Measurements from ENCODE around the gene JARID2.

JARID2 gene

DNA sequence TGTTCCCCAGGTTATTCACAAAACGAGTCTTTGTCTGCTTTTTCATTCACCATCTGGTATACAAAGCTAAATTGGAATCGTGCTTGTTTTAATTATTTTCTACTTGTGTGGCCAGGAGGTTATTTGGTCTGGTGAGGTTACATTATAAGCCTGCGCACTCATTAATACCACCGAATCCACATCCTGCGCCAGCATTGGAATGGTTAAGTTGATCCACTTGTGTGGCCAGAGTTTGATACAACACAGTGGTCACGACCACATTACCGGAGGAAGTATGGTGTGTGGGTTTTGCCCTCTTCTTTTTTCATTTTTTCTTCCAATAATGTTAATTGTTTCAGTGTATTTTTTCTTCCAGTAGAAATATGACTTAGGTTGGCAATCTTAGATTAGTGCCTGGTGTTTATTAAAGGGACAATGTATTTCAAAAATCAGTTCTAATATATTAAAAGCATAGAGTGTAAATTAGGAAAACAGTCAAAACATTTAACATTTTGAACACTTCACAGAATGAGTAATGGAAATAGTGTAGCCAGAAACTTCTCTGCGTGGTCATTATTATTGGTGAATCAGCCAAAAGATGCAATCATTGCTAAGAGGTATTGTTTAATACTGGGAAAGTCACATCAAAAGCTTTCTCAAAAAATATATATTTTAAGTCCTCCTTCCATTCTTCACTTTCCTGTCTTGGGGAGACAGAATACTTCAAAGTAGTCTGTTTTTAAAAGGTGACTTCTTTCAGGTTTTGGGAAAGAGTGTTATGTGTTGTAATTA lies 84.5 kb downstream of the JARID2 start:
- DNase-seq (ENCODE audit: low read depth in 2 of 3, low spot score in 2 of 3), result no peak

DNA sequence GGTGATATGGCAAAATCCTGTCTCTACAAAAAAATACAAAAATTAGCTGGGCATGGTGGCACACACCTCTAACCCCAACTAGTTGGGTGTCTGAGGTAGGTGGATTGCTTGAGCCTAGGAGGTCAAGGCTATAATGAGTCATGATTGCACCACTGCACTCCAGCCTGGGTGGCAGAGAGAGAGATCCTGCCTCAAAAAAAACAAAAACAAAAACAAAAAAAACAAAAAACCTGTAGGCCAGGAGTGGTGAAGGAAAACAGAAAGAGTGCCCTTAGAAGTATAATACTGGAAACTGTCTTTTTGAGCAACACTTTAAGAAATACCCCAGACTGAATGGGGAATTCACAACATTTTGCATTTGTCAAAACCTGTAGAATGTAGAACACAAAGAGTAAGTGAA lies 85.3 kb downstream of the JARID2 start:
- no peak for DNase-seq (ENCODE audit: low read depth in 2 of 3, low spot score in 2 of 3)

DNA sequence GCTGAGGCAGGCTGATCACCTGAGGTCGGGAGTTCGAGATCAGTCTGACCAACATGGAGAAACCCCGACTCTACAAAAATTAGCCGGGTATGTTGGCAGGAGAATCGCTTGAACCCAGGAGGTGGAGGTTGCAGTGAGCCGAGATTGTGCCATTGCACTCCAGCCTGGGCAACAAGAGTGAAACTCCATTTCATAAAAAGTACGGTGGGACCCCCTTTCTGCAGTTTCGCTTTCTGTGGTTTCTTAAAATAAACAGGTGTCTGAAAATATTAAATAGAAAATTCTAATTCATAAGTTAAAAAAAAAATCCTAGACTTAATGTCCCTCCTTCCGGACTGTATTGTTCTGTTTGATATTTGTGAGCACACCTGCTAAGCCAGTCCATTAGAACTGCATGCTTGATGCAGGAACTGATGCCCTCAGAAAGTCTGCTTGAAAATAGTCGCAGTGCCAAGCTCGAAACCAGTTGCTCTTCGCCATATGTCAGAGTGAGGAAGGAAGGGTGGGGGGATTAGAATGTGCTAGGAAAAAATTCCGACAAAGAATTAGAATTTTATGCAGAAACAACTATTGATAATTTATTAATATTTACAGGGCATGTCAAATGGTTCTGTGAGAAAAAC lies 85.9 kb downstream of the JARID2 start:
- DNase-seq (ENCODE audit: low read depth in 2 of 3, low spot score in 2 of 3), result no peak

DNA sequence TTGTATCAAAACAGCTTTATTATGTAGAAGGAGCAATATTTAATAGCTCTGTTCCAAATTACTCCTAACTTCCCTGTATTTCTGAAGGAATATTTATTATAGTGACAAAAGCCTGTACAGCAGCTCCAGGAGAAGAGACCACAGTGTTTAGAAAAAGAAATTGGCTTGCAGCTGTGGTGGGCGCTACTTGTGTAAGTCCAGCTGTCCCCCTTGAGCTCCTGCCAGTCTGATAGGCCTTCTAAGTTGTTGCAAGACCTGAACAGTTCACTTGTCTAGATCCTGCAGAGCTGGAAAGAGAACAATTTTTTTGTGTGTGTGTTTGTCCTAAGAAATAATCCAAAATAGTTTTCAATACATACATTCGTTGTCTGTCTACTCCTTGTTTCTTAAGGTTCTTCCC lies 86.6 kb downstream of the JARID2 start:
- no peak for DNase-seq (ENCODE audit: low read depth in 2 of 3, low spot score in 2 of 3)

DNA sequence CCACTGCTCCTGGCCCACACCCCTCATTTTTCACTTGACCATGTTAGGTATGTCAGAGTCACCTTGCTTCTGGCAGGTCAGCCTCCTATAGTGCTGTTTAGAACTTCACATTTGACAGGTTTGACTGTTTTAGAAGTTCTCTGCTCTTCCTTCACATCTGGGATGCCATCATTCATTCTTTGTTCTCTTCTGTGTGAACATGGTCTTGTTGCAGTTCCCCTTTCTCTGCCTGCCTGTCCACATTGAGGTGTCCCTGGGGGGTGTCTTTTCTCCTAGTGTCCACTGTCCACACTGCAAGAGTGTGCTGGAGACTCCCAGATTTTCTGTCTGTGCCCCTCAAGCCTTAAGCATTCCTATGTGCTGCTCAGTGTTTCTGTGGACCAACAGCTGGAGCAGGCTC lies 89.5 kb downstream of the JARID2 start:
- DNase-seq (ENCODE audit: low read depth in 2 of 3, low spot score in 2 of 3), result no peak

DNA sequence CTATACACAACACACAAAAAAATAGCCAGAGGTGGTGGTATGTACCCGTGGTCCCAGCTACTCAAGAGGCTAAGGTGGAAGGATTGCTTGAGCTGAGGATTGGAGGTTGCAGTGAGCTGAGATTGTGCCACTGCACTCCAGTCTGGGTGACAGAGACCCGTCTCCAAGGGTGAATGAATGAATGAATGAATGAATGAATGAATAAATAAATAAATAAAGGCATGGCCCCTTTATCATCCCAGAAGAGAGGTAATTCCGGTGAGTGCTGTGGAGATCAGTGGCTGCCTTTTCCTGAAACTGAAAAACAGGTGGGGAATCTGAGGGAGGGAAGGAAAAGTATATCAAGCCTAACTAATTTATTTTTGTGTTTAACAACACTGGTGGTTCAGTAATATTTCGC lies 90.0 kb downstream of the JARID2 start:
- DNase-seq (ENCODE audit: low read depth in 2 of 3, low spot score in 2 of 3), result no peak

DNA sequence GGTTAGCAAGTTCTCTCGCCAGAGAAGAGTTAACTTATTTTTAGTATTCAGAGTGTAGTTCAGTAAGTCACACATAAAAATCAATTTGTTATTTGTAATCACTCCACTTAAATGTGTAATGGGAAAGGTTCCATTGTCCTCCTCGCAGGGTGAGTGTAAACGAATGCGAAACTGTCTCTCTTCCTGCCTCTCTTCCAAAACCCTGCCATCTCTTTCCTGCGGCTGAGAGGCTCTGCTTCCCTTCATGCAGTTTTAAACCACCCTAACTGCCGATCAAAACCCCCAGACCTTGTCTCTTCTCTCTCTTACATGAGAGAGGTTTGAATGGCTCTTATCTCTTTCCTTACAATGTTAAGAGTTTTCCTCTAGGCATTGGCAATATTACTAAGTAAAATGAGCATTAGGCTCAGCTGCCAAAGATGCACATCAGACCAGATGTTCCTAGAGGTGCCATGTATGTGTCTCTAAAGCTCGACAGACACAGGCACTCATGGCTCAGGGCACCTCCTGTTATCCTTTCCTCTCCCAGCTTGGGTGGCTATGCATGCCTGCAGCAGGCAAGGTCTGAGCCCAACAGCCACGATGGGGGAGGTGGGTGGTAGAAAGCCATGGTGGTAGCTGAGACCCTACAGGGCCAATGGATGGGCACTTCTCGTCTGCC lies 91.2 kb downstream of the JARID2 start:
- DNase-seq (ENCODE audit: low read depth in 2 of 3, low spot score in 2 of 3), result no peak

DNA sequence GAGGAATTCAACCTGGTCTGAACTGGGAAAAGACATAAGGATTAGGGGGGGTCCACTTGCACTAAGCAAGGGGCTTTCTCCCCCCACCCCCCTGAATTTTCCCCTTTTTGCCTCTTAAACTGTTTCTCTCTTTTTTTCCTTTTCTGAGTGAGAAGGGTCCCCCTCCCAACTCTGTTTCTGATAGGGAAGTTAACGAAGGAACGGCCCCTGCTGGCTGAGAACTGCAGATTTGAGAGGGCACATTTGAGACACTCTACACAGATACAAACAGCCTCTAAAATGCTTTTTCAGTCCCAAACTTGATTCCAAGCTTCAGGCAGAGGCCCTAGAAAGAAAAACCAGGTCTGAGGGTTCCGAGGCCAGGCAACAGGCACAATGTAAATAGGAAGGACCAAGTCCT lies 91.7 kb downstream of the JARID2 start:
- DNase-seq (ENCODE audit: low read depth in 2 of 3, low spot score in 2 of 3), result no peak

DNA sequence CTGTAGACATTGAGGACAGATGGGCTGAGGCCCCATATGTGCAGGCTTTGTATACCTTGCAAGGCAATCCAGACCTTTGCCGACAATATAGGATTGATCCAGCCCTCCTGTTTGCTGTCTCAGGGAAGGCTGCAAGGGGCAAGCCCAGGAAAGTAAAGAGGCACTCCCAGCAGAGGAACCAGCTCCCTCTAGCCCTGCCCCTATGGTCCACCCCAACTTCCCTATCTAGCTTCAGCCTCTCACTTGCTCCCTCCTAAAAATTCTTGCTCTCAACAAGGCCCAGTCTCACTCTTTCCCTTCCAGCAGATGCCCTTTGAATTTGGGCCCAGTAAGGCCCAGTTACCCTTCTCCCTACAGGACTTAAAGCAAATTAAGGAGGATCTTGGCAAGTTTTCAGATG lies 92.6 kb downstream of the JARID2 start:
- no peak for DNase-seq (ENCODE audit: low read depth in 2 of 3, low spot score in 2 of 3)

DNA sequence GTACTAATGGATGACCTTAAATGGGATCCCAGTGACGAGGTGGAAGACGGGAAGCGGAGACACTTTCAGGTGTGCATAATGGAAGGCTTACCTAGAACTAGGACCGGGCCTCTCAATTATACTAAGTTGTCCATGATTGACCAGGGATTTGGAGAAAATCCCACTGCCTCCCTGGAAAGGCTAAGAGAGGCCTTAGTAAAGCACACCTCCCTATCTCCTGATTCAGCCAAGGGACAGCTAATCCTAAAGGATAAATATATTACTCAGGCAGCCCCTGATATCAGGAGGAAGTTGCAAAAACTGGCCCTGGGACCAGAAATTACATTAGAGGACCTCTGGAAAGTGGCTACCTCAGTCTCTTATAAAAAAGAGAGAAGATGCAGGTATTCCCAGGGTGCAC lies 93.2 kb downstream of the JARID2 start:
- DNase-seq (ENCODE audit: low read depth in 2 of 3, low spot score in 2 of 3), result no peak

DNA sequence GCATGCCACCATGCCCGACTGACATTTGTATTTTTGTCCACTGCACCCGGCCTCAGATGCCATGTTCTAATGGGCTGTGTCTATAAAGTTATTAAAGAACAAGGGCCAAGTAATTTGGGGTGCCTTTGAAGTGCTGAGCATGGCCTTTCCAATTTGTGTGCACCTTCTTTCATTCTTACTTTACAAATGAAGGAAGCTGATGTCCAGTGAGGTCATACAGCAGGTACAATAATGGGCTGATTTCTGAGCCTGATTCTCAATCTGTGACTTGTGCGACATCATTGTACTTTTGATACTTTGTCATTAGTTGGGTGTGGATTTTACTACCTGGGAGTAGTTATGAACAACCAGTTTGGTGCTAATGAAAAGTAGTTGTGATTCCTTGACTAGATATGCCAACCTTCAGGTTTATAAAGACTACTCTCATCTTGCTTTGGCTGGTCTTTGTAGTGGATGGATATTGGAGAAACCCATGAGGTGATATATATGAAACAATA lies 94.3 kb downstream of the JARID2 start:
- no peak for DNase-seq (ENCODE audit: low read depth in 2 of 3, low spot score in 2 of 3)

DNA sequence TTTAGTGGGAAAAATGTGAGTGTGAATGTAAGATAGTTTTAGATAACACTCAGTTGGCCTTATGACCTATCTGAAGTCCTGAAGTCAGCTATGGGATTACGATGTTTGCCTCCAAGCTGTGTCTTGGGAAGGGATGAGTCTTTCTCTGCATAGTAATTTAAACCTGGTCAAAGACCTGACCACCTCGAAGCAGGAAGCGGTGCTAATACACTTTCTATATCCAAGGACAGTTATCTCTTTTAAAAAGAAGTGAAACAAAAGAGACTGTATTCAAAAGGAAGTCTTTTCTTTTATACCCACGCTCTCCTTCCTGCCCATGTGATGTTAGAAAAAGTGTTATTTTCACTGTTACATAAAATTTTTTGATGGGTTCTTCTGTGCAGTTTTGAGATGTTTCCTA lies 94.9 kb downstream of the JARID2 start:
- no peak for DNase-seq (ENCODE audit: low read depth in 2 of 3, low spot score in 2 of 3)

DNA sequence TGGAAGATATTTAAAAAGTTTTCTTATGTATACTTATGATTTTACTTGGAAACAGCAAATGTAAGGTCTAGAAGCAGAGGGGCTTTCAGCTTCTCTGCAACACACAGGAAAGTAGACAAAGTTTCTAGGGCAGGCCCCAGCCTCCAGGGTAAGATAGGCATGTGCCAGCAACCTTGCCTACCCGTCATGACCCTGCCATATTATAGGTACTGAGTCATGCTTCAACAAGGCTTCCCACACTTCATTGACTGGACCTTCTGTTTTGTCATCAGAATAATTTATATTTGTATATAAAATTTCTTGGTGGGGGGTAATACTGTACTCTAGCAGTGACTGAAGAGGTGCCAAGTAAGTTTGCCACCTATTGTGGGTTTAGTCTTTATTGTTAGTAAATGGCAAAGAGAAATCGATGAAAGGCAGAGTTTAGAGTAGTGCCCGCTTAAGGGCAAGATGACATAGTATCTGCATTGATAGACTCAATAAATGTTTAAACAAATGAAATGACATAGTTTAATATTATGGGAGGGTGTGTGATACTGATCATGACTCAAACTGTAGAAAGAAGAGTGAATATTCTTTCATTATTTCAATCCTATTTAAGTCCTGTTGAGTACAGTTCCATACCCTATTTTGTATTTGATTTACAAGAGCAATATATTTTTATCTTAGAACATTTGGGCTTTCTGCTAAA lies 95.6 kb downstream of the JARID2 start:
- no peak for DNase-seq (ENCODE audit: low read depth in 2 of 3, low spot score in 2 of 3)

DNA sequence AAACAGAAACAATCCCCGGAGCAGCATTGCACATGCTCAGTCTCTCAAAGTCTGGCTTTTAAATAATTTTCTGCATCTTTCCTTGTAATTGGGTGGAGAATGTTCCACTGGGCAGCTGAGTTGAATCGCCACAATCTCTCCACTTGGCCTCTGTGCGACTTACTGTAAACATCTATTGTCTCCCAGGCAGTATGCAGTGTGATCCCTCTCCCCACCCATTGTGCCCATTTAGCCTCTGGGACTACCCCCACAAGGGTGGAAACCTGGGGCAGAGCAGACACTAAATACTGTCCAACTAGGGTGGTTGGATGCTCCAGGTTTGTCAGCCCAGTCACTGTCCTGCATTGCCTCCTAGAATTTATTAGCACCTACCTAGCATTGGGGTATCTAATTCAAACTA lies 96.2 kb downstream of the JARID2 start:
- no peak for DNase-seq (ENCODE audit: low read depth in 2 of 3, low spot score in 2 of 3)

DNA sequence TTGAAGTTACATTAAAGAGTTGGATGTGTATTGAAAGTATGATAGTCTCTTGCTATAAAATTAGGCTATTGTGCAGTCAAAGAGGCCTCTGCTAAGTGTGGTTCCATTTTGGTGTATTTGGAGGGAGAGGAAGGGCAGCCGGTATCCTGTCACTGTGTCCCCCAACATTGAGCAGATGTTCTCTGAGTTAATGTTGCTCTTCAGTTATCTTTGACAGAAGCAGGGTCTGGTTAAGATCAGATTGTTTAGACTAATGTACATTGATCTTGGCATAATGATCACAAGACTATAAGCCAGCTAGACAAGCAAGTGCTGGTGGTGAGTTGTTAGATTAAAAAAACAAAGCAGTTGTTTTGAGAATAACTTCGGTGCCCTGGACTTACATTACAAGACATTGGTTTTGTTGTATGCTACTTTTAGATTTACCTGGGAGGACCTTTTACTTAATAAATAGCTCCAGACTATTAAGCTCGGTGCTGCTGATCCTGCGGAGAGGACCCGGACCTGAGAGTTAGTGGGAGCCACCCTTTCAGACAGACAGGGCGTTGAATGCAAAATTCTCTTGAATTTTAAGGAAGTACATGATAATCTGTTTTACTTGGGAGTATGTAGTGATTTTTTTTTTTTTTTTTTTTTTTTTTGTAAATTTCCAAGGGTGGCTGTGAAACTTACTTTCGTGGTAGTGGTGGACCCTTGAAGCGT lies 97.8 kb downstream of the JARID2 start:
- DNase-seq (ENCODE audit: low read depth in 2 of 3, low spot score in 2 of 3), result no peak

DNA sequence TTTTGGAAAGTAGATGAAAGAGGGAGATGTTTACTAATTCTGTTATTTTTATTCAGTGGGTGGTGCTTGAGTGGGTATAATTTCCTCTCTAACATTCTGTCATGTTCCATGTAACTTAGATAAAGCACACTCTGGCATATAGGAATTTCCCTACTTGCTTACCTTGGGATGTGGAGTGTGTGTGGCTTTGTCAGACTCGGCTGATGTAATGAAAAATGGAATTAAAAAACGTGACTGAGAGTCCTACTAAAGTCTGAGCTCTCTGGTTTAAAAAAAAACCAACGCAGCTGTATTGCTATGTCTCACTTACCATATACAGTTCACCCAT lies 98.3 kb downstream of the JARID2 start:
- no peak for DNase-seq (ENCODE audit: low read depth in 2 of 3, low spot score in 2 of 3)

DNA sequence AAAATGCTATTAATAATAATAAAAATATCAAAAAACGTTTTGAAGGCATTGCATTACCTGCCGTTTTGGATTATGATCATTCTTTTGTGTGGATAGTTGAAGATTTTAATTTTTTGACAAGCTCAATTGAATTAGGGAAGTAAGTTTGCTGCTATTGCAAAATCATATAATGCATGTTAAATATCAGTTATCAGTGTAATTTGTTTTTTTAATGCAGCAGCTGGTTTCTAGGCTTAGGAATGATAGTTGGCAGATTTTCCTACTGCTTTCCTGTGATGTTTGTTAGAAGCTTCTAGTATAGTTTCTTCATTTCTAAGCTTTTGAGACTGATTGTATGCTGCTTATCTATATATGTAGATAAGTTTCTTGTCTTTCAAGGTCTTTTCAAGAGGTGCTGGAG lies 99.0 kb downstream of the JARID2 start:
- DNase-seq (ENCODE audit: low read depth in 2 of 3, low spot score in 2 of 3), result no peak

DNA sequence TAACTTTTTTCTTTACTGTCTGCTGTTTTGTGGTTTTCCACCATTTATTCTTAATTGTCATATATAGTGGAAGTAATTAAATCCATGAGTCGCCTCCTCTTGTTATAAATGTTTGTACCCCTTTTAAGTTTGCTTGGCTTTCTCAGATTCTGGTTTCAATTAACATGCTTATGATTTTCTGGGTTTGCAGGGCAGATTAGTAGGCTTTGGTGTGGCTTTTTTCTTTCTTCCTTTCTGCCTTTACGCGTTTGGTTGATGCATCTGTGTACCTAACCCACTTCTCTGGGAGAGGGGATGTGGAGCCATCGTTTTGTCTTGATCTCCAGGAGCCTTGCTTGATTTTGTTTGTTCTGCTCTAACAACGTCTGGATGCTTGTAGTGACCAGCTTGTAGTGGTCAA lies 100.4 kb downstream of the JARID2 start:
- DNase-seq (ENCODE audit: low read depth in 2 of 3, low spot score in 2 of 3), result no peak

DNA sequence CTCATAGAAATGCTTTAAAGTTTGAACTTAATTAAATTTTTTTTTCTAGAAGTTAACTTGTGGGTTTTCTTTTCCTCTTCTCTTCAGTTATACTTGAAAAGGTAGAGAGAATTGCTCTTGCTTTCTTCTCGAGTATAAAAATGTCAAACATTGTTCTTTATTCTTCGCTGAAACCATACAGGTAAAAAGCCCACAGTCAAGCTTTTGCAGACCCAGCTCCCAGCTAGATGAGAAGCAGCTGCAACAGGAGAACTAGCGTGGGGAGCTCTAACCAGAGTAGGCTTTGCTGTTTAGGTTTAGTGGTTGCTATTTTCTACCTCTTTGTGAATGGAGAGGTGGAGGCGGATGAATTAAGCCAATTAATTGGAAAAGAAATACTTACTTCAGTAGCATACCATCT lies 102.7 kb downstream of the JARID2 start:
- no peak for DNase-seq (ENCODE audit: low read depth in 2 of 3, low spot score in 2 of 3)

DNA sequence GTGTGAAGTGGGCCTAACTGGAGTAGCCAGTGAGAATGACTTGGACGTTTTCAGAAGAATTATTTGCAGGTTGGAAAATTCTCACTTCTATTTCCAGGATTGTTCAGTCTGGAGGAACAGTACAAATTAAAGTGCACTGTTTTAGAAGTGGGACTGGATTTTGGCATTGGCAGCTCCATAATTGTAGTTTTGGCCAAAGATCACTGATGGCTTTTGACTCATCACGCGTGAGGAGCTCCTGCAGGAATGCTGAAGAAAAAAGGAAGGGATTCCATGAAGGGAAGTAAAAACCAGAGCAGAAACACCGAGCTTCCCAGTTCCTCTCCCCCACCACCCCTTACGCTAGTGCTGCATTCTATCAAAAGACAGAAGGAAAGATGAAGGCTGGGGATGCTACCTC lies 103.5 kb downstream of the JARID2 start:
- DNase-seq (ENCODE audit: low read depth in 2 of 3, low spot score in 2 of 3), result no peak

DNA sequence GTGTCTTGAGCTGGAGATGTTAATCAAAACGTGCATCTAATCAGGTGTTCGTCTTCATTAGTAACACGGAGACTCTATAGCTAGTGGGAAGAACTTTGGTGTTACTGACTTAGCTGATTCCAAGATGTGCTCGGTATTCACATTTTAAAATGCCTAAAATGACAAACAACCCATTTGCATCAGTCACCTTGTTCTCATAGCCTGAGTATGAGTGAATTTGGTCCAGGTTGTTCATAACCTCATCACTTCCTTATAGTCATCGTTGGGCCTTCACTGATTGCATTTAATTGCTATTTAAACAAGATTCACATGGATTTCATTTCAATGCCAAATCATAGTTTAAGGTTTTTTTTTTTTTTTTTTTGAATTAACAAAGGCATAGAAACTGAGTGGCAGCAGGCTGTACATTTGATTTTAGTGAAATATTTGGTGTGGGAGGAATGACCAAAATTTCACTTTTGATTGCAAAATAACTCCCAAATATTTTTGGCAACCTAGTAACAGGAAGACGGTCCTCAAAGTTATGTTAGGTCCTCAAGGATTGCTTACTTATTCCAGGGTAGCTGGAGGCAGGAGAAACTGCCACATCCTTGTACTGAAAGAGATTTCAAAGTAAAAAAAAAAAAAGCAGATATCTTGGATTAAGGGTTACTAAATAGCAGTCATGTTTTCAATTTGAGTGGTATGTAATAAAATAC lies 104.7 kb downstream of the JARID2 start:
- no peak for DNase-seq (ENCODE audit: low read depth in 2 of 3, low spot score in 2 of 3)
